ENCODE measurements around the gene NEK4.

The NEK4 gene

GRCh38 chr3:52682016-52682415 is 88.7 kb downstream of the NEK4 start:
- Histone ChIP-seq H3K9me3 (replicated peaks; ENCODE audit: insufficient read depth, low read length) (no peaks in the 10 kb centered on the region), H3K4me2 (ENCODE audit: low read depth, low read length) (peak overlapping the region; percentile 51), H3K27ac (ENCODE audit: low read length) (peak overlapping the region; percentile 41; the same call in 1 of the 2 replicates), H3F3A (ENCODE audit: insufficient read depth, low read length) (peaks cover 25% of the 10 kb centered on the region), H3K36me3 (replicated peaks; ENCODE audit: insufficient read depth, low read length) (peaks cover 17% of the 10 kb centered on the region; the same call in 1 of the 2 replicates), H3K4me1 (ENCODE audit: low read length) (peaks cover 26% of the 10 kb centered on the region), H3K4me3 (ENCODE audit: low read length) (peak overlapping the region; percentile 1; the same call in 1 of the 2 replicates), H2AFZ (ENCODE audit: low read length) (no peak overlapping the region), H4K20me1 (ENCODE audit: insufficient read depth, low read length) (no peaks in the 10 kb centered on the region), H3K9ac (ENCODE audit: low read length) (peak overlapping the region; percentile 4; the same call in 1 of the 2 replicates), H3K9me2 (replicated peaks; ENCODE audit: insufficient read depth, low read length) (no peaks in the 10 kb centered on the region), H3K79me2 (ENCODE audit: low read length) (peaks cover 85% of the 10 kb centered on the region), H3K27me3 (replicated peaks; ENCODE audit: insufficient read depth, low read length) (no peaks in the 10 kb centered on the region)
- no peak for DNase-seq
- TF ChIP-seq EZH2 (optimal IDR thresholded peaks at IDR 0.05; ENCODE audit: low read depth, low read length) (no peak), CTCF (IDR thresholded peaks at IDR 0.05; ENCODE audit: low read length) (peak; percentile 25; the same call in 1 of the 2 replicates)

- Histone ChIP-seq H4K20me1 (ENCODE audit: insufficient read depth, low read length) (no peaks in the 10 kb centered on the region), H3K9ac (ENCODE audit: low read length) (peak overlapping the region; percentile 8; the same call in 1 of the 2 replicates), H3K4me1 (ENCODE audit: low read length) (peaks cover 23% of the 10 kb centered on the region), H3K36me3 (replicated peaks; ENCODE audit: insufficient read depth, low read length) (peaks cover 12% of the 10 kb centered on the region; the same call in 1 of the 2 replicates), H3K4me3 (ENCODE audit: low read length) (peak overlapping the region; percentile 1; the same call in 1 of the 2 replicates), H3K9me3 (replicated peaks; ENCODE audit: insufficient read depth, low read length) (no peaks in the 10 kb centered on the region), H3F3A (ENCODE audit: insufficient read depth, low read length) (peaks cover 20% of the 10 kb centered on the region), H3K79me2 (ENCODE audit: low read length) (peaks cover 83% of the 10 kb centered on the region), H3K27me3 (replicated peaks; ENCODE audit: insufficient read depth, low read length) (no peaks in the 10 kb centered on the region), H3K9me2 (replicated peaks; ENCODE audit: insufficient read depth, low read length) (no peaks in the 10 kb centered on the region), H3K4me2 (ENCODE audit: low read depth, low read length) (peak overlapping the region; percentile 51), H2AFZ (ENCODE audit: low read length) (no peak overlapping the region), H3K27ac (ENCODE audit: low read length) (peak overlapping the region; percentile 41; the same call in 1 of the 2 replicates)
- no peak for DNase-seq
- TF ChIP-seq EZH2phosphoT487 (IDR thresholded peaks at IDR 0.05; ENCODE audit: low read length) (no peak), EZH2 (optimal IDR thresholded peaks at IDR 0.05; ENCODE audit: low read depth, low read length) (no peak), CTCF (IDR thresholded peaks at IDR 0.05; ENCODE audit: low read length) (no peak)
These were observed 89.1 kb downstream of the NEK4 start for GRCh38 chr3:52681596-52681995.

- Histone ChIP-seq H4K20me1 (ENCODE audit: insufficient read depth, low read length) (no peaks in the 10 kb centered on the region), H3K4me1 (ENCODE audit: low read length) (peaks cover 23% of the 10 kb centered on the region), H2AFZ (ENCODE audit: low read length) (no peak overlapping the region), H3K4me3 (ENCODE audit: low read length) (no peak overlapping the region), H3K9me3 (replicated peaks; ENCODE audit: insufficient read depth, low read length) (no peaks in the 10 kb centered on the region), H3K27me3 (replicated peaks; ENCODE audit: insufficient read depth, low read length) (no peaks in the 10 kb centered on the region), H3F3A (ENCODE audit: insufficient read depth, low read length) (peaks cover 12% of the 10 kb centered on the region; the same call in 1 of the 2 replicates), H3K9me2 (replicated peaks; ENCODE audit: insufficient read depth, low read length) (no peaks in the 10 kb centered on the region), H3K27ac (ENCODE audit: low read length) (no peak overlapping the region), H3K79me2 (ENCODE audit: low read length) (peaks cover 83% of the 10 kb centered on the region), H3K36me3 (replicated peaks; ENCODE audit: insufficient read depth, low read length) (peaks cover 14% of the 10 kb centered on the region; the same call in 1 of the 2 replicates), H3K4me2 (ENCODE audit: low read depth, low read length) (no peak overlapping the region), H3K9ac (ENCODE audit: low read length) (no peak overlapping the region)
- DNase-seq: no peak
- TF ChIP-seq EZH2phosphoT487 (IDR thresholded peaks at IDR 0.05; ENCODE audit: low read length) (no peak), CTCF (IDR thresholded peaks at IDR 0.05; ENCODE audit: low read length) (no peak), EZH2 (optimal IDR thresholded peaks at IDR 0.05; ENCODE audit: low read depth, low read length) (no peak)
These were observed 90.9 kb downstream of the NEK4 start for GRCh38 chr3:52679811-52680210.

All from MM.1S (cell line).